Occipital lobe (tissue), 2 donors: ENCODE data around the gene LYG1. TPM values are rescaled to one million over a fixed set of nuclear protein-coding genes. Genes with fewer than 3 reads are reported as not detected.
A peak's percentile ranks its signal among the peaks of the same experiment; 100 is the strongest.
"Not testable (repeated sequence)": the region's sequence is repeated elsewhere in the genome, so short reads cannot be mapped to it uniquely, and the experiment has no call there.

Experiments used
- DNase-seq: peaks from one replicate; lab custom pipeline; 2025; lab: John Stamatoyannopoulos, UW
- total RNA-seq: library from RNA; depleted of rRNA; stranded (reverse); fragments of >200 nt; gene quantifications from one replicate; pipeline ENCODE4 v1.2.3, GENCODE V29; 2014

The LYG1 gene
- 0.47 TPM for total RNA-seq

- DNase-seq = not testable (repeated sequence)
These were observed at the start of gene LYG1 for GRCh38 chr2:99301097-99301496. LYG1 (minus strand) TSS chr2:99301197; CDS start chr2:99295670, 5,527 bp downstream.

- no peak for DNase-seq
These were observed 49.2 kb upstream of the LYG1 start for GRCh38 chr2:99350194-99350593.

- DNase-seq = no peak
These were observed 47.2 kb upstream of the LYG1 start for GRCh38 chr2:99348173-99348572.

GRCh38 chr2:99346218-99346617 lies 45.2 kb upstream of the LYG1 start:
- no peak for DNase-seq

- not testable (repeated sequence) for DNase-seq
These were observed 44.4 kb upstream of the LYG1 start for GRCh38 chr2:99345446-99345845.

GRCh38 chr2:99342536-99342935 lies 41.5 kb upstream of the LYG1 start:
- no peak for DNase-seq

GRCh38 chr2:99340669-99341236 lies 39.8 kb upstream of the LYG1 start:
- no peak for DNase-seq

- DNase-seq = no peak
These were observed 37.1 kb upstream of the LYG1 start for GRCh38 chr2:99338029-99338585.

- DNase-seq = peak; percentile 97
These were observed 36.4 kb upstream of the LYG1 start, which contains the start of gene EIF5B for GRCh38 chr2:99337113-99338028. EIF5B (plus strand) TSS chr2:99337389; CDS start chr2:99337555, 166 bp downstream.

- DNase-seq = no peak
These were observed 35.8 kb upstream of the LYG1 start for GRCh38 chr2:99336804-99337112.

- peak; percentile 97 for DNase-seq
These were observed 35.2 kb upstream of the LYG1 start, which contains the start of gene TXNDC9 for GRCh38 chr2:99335911-99336803. TXNDC9 (minus strand) TSS chr2:99336333; CDS start chr2:99333210, 3,123 bp downstream.

GRCh38 chr2:99325384-99325783 lies 24.4 kb upstream of the LYG1 start:
- no peak for DNase-seq

- not testable (repeated sequence) for DNase-seq
These were observed 16.8 kb upstream of the LYG1 start for GRCh38 chr2:99317873-99318200.

- no peak for DNase-seq
These were observed 16.3 kb upstream of the LYG1 start for GRCh38 chr2:99317161-99317872.

GRCh38 chr2:99299580-99299979 lies 1.4 kb downstream of the LYG1 start:
- no peak for DNase-seq

GRCh38 chr2:99297994-99298393 lies 3.0 kb downstream of the LYG1 start:
- no peak for DNase-seq

- no peak for DNase-seq
These were observed 15.5 kb downstream of the LYG1 start for GRCh38 chr2:99285526-99285925.

- no peak for DNase-seq
These were observed 20.9 kb downstream of the LYG1 start for GRCh38 chr2:99279969-99280695.

GRCh38 chr2:99278793-99279291 lies 22.2 kb downstream of the LYG1 start:
- no peak for DNase-seq

- DNase-seq = not testable (repeated sequence)
These were observed 22.7 kb downstream of the LYG1 start for GRCh38 chr2:99278195-99278765.
